Stimulated activated naive B cell treated with anti-CD40 and anti-IgM and Interleukin-4, amounts not matched to agents 10 μg/mL and 1 μg/mL and 100 μg/mL, for 72 hours (primary cell): Measurements from ENCODE around the gene TRMT5.

ENCODE experiments used
- ATAC-seq, 2 donors: fragments of 150-1000 bp; cut with Tn5 transposase; replicated peaks; 2 replicates each; pipeline ENCODE4 v1.10.0; 2021; ENCODE audit warnings: moderate library complexity in 1 of 2
- DNase-seq: peaks from one replicate; pipeline ENCODE4 v3.0.0; 2021
- H3K27ac Mint-ChIP-seq: one replicate; pipeline ENCODE4 v1.8.0; 2022; ENCODE audit warnings: mild to moderate bottlenecking, mixed read lengths
- H3K27me3 Mint-ChIP-seq, 2 donors: one replicate each; pipeline ENCODE4 v1.8.0; 2022; ENCODE audit warnings: mixed read lengths in 2 of 2
- H3K36me3 Mint-ChIP-seq, 2 donors: one replicate each; pipeline ENCODE4 v1.8.0; 2022; ENCODE audit warnings: mixed read lengths in 2 of 2, mild to moderate bottlenecking in 1 of 2
- H3K4me1 Mint-ChIP-seq, 2 donors: one replicate each; pipeline ENCODE4 v1.8.0; 2022; ENCODE audit warnings: mixed read lengths in 2 of 2, mild to moderate bottlenecking in 1 of 2
- H3K4me3 Mint-ChIP-seq, 2 donors: one replicate each; pipeline ENCODE4 v1.8.0; 2022; ENCODE audit warnings: mild to moderate bottlenecking in 2 of 2, mixed read lengths in 2 of 2, moderate library complexity in 1 of 2
- H3K9me3 Mint-ChIP-seq, 2 donors: one replicate each; pipeline ENCODE4 v1.8.0; 2022; ENCODE audit warnings: mixed read lengths in 2 of 2, mild to moderate bottlenecking in 1 of 2

Gene TRMT5

DNA sequence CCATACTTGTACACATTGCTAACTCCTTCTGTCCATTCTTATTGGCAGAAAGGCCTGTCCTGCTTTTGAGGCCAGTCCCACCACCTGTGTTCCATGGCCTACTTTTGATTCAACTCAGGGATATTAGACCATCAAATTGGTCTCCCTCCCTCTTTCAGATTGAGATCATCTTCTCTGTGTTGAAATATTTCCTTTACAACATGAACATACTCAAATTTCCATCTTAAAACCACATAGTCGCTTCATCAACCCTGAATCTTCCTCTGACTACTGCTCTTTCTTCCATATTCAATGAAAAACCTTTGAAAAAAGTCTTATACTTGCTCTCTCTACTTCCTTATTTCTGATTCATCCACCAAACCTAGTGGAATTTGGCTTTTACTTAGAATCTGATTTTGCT lies 34.9 kb downstream of the TRMT5 start:
- peaks cover 18% of the 10 kb centered on the region in 2 donors for H3K36me3 Mint-ChIP-seq
- ATAC-seq = peak; percentile 57 to 72
- H3K4me3 Mint-ChIP-seq = no peak overlapping the region
- no peak for DNase-seq
- peaks cover 9 to 12% of the 10 kb centered on the region in 2 donors for H3K4me1 Mint-ChIP-seq
- H3K9me3 Mint-ChIP-seq = no peaks in the 10 kb centered on the region
- no peaks in the 10 kb centered on the region for H3K27me3 Mint-ChIP-seq
- peak overlapping the region; percentile 3 for H3K27ac Mint-ChIP-seq

DNA sequence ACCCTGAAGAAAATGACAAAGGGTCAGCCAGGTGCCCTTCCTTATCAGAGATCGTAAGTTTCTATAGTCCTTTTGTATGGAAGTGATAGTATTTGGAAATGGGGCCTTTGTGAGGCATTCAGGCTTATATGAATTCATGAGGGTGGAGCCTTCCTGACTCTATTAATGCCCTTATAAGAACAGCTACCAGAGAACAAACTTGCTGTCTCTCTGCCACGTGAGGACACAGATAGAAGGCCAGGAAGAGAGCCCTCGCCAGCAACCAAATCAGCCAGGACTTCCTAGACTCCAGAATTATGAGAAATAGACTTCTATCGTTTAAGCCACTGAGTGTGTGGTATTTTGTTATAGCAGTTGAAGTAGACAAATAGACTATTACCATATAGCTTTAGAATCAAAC lies 36.7 kb downstream of the TRMT5 start:
- Mint-ChIP-seq H3K27me3 (no peaks in the 10 kb centered on the region), H3K27ac (no peak overlapping the region), H3K4me1 (peaks cover 12% of the 10 kb centered on the region in 2 donors), H3K4me3 (no peak overlapping the region), H3K36me3 (peaks cover 20 to 22% of the 10 kb centered on the region in 2 donors), H3K9me3 (peaks cover 0 to 3% of the 10 kb centered on the region in 2 donors)
- DNase-seq (no peak), ATAC-seq (no peak)

DNA sequence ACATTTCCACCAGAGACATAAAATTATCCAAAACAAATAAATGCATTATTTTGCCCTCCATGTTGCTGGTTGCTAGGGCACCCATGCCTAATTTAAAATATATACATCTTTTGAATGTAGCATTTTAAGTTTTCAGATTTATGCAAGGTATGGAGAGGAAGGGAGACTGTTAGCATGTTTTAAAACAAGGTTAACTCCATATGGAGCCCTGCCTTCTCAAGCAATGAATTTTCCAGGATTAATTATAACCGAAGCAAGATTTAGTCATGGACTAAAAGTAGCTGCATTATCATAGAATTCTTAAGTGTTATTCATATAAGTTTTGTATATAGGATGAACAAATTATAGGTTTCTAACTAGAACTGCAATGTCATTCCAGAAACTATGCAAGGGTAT lies 37.2 kb downstream of the TRMT5 start:
- peaks cover 24 to 25% of the 10 kb centered on the region in 2 donors for H3K36me3 Mint-ChIP-seq
- no peaks in the 10 kb centered on the region for H3K27me3 Mint-ChIP-seq
- DNase-seq (no peak), ATAC-seq (no peak)
- H3K4me1 Mint-ChIP-seq = peaks cover 12 to 13% of the 10 kb centered on the region in 2 donors
- peaks cover 0 to 4% of the 10 kb centered on the region in 2 donors for H3K9me3 Mint-ChIP-seq
- H3K27ac Mint-ChIP-seq = no peak overlapping the region
- no peak overlapping the region for H3K4me3 Mint-ChIP-seq

DNA sequence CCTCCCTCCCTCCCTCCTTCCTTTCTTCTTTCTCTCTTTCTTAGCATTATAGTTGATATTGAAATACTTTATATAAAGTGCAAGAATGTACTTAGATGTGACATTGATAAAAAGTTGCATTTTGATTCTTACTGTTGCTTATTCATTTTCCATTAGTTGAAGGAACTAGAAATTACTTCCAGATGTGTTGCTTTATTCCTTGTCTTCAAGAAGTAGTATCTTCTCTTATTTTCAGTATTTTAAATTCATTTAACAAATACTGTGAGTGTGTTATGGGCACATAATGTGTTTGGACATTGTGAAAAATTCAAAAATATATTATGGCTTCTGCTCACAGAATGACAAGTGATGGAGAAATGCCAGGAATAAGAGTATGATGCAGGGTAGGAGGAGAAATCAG lies 45.6 kb downstream of the TRMT5 start:
- DNase-seq (no peak), ATAC-seq (no peak)
- Mint-ChIP-seq H3K9me3 (peaks cover 0 to 5% of the 10 kb centered on the region in 2 donors), H3K27me3 (no peaks in the 10 kb centered on the region), H3K36me3 (peaks cover 22 to 24% of the 10 kb centered on the region in 2 donors), H3K27ac (no peak overlapping the region), H3K4me1 (peaks cover 0 to 4% of the 10 kb centered on the region in 2 donors), H3K4me3 (no peak overlapping the region)

DNA sequence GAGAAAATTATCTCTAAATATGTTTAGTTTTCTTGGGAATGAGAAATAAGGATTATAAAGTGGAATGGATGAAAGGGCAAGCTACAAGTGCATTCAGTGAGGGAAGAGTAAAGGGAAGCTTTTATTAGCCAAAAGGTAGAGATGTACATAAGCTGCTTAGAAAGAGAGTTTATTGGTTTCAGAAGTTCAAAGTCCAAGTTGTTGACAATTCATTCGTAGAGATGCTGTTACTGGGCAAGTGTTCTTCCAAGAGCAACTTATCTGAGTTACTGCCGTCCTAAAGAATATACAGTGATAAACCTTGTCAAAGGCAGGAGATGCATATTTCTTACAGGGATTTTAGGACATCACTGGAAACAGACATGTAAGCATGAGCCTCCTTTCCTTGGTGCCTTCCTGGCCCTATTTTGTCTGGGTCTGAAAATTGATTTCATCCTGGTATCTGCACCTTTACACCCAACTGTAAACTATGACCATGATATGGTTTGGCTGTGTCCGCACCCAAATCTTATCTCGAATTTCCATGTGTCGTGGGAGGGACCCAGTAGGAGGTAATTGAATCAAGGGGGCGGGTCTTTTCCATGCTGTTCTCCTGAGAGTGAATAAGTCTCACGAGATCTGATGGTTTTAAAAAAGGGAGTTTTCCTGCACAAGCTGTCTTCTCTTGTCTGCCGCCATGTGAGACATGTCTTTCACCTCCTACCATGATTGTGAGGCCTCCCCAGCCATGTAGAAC lies 46.8 kb downstream of the TRMT5 start:
- Mint-ChIP-seq H3K9me3 (peaks cover 0 to 1% of the 10 kb centered on the region in 2 donors), H3K27ac (no peak overlapping the region), H3K4me3 (no peak overlapping the region), H3K36me3 (peaks cover 19 to 20% of the 10 kb centered on the region in 2 donors), H3K4me1 (no peaks in the 10 kb centered on the region), H3K27me3 (no peaks in the 10 kb centered on the region)
- no peak for ATAC-seq
- no peak for DNase-seq

DNA sequence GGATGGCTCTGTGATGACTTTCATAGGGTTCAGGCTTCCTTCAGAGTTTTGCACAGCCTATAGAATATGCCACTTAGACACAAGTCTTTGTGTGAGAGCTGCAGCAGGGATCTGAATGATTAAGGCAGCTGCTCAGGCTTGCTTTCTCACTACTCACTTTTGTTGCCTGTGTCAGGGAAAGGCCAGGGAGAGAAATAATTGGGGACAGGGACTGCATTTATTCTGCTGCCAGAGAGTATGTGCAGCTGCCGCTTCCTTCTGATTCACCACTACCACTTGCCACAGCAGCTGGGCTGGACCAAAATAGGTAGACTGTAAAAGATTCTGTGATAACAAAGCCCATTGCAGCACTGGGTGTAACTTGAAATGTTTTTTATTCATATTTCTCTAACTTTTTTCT lies 49.7 kb downstream of the TRMT5 start:
- H3K36me3 Mint-ChIP-seq = peaks cover 13 to 18% of the 10 kb centered on the region in 2 donors
- no peaks in the 10 kb centered on the region for H3K27me3 Mint-ChIP-seq
- H3K27ac Mint-ChIP-seq = no peak overlapping the region
- H3K9me3 Mint-ChIP-seq = no peaks in the 10 kb centered on the region
- ATAC-seq (no peak), DNase-seq (no peak)
- H3K4me1 Mint-ChIP-seq = peaks cover 2 to 5% of the 10 kb centered on the region in 2 donors
- no peak overlapping the region for H3K4me3 Mint-ChIP-seq

DNA sequence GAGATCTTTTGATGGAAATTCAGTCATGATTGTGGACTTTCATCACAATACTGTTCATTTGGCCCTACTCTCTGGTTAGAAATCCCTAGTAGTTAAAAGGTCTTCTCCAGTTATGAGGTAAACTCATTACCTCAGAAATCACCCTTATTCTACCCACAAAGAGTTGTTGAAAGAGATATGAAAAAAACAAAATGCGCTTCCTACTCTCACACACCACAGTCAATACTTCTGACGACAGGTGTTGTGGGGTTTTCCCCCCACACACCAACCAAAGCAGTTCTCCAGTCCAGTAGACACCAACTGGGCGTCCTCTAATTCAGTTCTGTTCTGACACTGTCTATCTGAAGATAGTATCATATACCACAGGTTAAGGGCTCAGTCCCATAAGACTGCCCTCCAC lies 54.9 kb downstream of the TRMT5 start:
- Mint-ChIP-seq H3K4me3 (no peak overlapping the region), H3K27ac (peak overlapping the region; percentile 37), H3K36me3 (peaks cover 0 to 6% of the 10 kb centered on the region in 2 donors), H3K27me3 (no peaks in the 10 kb centered on the region), H3K4me1 (peaks cover 8 to 14% of the 10 kb centered on the region in 2 donors), H3K9me3 (no peaks in the 10 kb centered on the region)
- ATAC-seq (peak; percentile 98 to 99), DNase-seq (peak; percentile 20)

DNA sequence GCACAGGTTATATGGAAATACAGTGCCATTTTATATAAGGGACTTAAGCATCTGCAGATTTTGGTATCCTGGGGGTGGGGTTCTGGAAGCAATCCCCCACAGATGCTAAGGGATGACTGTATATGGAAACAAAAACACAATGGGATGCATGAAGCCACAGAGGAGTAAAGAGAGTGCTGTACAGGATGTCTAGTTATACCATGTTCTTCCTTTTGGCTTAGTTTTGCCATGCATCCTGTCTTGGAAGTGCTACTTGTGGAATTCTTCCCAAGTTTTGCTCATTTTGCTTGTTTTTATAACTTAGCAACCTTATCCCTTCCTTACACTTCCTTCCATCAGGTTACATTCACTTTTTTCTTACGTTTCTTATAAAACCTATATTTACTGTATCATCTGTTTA lies 55.6 kb downstream of the TRMT5 start:
- Mint-ChIP-seq H3K36me3 (peaks cover 0 to 6% of the 10 kb centered on the region in 2 donors), H3K4me3 (no peak overlapping the region), H3K9me3 (no peaks in the 10 kb centered on the region), H3K27ac (no peak overlapping the region), H3K4me1 (peaks cover 8 to 14% of the 10 kb centered on the region in 2 donors), H3K27me3 (no peaks in the 10 kb centered on the region)
- DNase-seq (no peak), ATAC-seq (no peak)

DNA sequence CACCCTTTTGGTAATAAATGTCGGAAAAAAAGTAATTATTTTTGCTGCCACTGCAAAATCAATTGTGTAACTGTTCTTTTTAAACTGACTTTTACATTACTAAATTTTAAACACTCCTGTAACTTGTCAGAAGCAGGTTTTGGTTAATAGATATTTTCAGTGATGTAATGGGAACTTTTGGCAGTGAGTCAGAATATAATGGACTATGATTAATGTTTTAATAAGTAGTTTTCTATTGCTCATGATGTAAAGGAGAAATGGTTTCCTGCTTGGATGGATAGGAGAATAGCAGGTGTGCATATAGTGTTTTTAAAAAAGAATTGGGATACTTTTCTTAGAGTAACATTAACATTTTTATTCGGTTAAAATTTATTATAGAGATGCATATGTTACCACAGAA lies 58.8 kb downstream of the TRMT5 start:
- H3K27ac Mint-ChIP-seq = no peak overlapping the region
- no peak for ATAC-seq
- no peak overlapping the region for H3K4me3 Mint-ChIP-seq
- no peak for DNase-seq
- H3K36me3 Mint-ChIP-seq = peaks cover 12 to 15% of the 10 kb centered on the region in 2 donors
- H3K27me3 Mint-ChIP-seq = no peaks in the 10 kb centered on the region
- H3K4me1 Mint-ChIP-seq = peaks cover 10 to 14% of the 10 kb centered on the region in 2 donors
- peaks cover 0 to 2% of the 10 kb centered on the region in 2 donors for H3K9me3 Mint-ChIP-seq
